ENCODE measurements around the gene REX1BD.

REX1BD gene

GRCh38 chr19:18562086-18562485, 26.5 kb upstream of the REX1BD start:
- Histone ChIP-seq H3K4me2 (ENCODE audit: low read depth, low read length, poor library complexity, severe bottlenecking) (no peak overlapping the region), H2AFZ (ENCODE audit: low read depth, low read length, severe bottlenecking) (no peak overlapping the region), H3K36me3 (ENCODE audit: low read length) (peaks cover 2% of the 10 kb centered on the region; the same call in 1 of the 2 replicates), H3K9ac (ENCODE audit: low read length) (no peak overlapping the region), H3K27ac (ENCODE audit: low read depth, low read length) (no peak overlapping the region), H3K4me3 (ENCODE audit: insufficient read depth, low read length, poor library complexity, severe bottlenecking) (no peak overlapping the region), H3K9me3 (ENCODE audit: insufficient read depth, low read length) (no peaks in the 10 kb centered on the region), H3K79me2 (ENCODE audit: insufficient read depth, low read length) (peaks cover 23% of the 10 kb centered on the region), H4K20me1 (ENCODE audit: low read depth, low read length) (no peaks in the 10 kb centered on the region), H3F3A (ENCODE audit: insufficient read depth) (peaks cover 9% of the 10 kb centered on the region), H3K27me3 (ENCODE audit: low read length) (no peaks in the 10 kb centered on the region), H3K9me2 (replicated peaks; ENCODE audit: insufficient read depth, low read length) (no peaks in the 10 kb centered on the region)
- no peak for TF ChIP-seq CTCF (IDR thresholded peaks at IDR 0.05; ENCODE audit: insufficient read depth, low read length, poor library complexity, severe bottlenecking)
- no peak for TF ChIP-seq EZH2phosphoT487 (conservative IDR thresholded peaks at IDR 0.05; ENCODE audit: low read length)

GRCh38 chr19:18566953-18567352, 21.6 kb upstream of the REX1BD start:
- no peaks in the 10 kb centered on the region for H4K20me1 ChIP-seq (ENCODE audit: low read depth, low read length)
- H3K27me3 ChIP-seq (ENCODE audit: low read length), result no peaks in the 10 kb centered on the region
- H3K27ac ChIP-seq (ENCODE audit: low read depth, low read length), result no peak overlapping the region
- H3K36me3 ChIP-seq (ENCODE audit: low read length), result peaks cover 2% of the 10 kb centered on the region; the same call in 1 of the 2 replicates
- no peak overlapping the region for H2AFZ ChIP-seq (ENCODE audit: low read depth, low read length, severe bottlenecking)
- peaks cover 3% of the 10 kb centered on the region for H3K79me2 ChIP-seq (ENCODE audit: insufficient read depth, low read length)
- no peak overlapping the region for H3K4me3 ChIP-seq (ENCODE audit: insufficient read depth, low read length, poor library complexity, severe bottlenecking)
- H3K9me3 ChIP-seq (ENCODE audit: insufficient read depth, low read length), result no peaks in the 10 kb centered on the region
- TF ChIP-seq EZH2phosphoT487 (conservative IDR thresholded peaks at IDR 0.05; ENCODE audit: low read length), result no peak
- no peak for TF ChIP-seq CTCF (IDR thresholded peaks at IDR 0.05; ENCODE audit: insufficient read depth, low read length, poor library complexity, severe bottlenecking)
- H3F3A ChIP-seq (ENCODE audit: insufficient read depth), result peaks cover 7% of the 10 kb centered on the region; the same call in 1 of the 2 replicates
- no peaks in the 10 kb centered on the region for H3K9me2 ChIP-seq (replicated peaks; ENCODE audit: insufficient read depth, low read length)
- no peak overlapping the region for H3K9ac ChIP-seq (ENCODE audit: low read length)
- H3K4me2 ChIP-seq (ENCODE audit: low read depth, low read length, poor library complexity, severe bottlenecking), result no peak overlapping the region

- TF ChIP-seq EZH2phosphoT487 (conservative IDR thresholded peaks at IDR 0.05; ENCODE audit: low read length) (no peak), CTCF (IDR thresholded peaks at IDR 0.05; ENCODE audit: insufficient read depth, low read length, poor library complexity, severe bottlenecking) (no peak)
- Histone ChIP-seq H3K9ac (ENCODE audit: low read length) (no peak overlapping the region), H3K79me2 (ENCODE audit: insufficient read depth, low read length) (peaks cover 17% of the 10 kb centered on the region), H3K9me2 (replicated peaks; ENCODE audit: insufficient read depth, low read length) (no peaks in the 10 kb centered on the region), H4K20me1 (ENCODE audit: low read depth, low read length) (peaks cover 6% of the 10 kb centered on the region; the same call in 1 of the 2 replicates), H3K27me3 (ENCODE audit: low read length) (no peaks in the 10 kb centered on the region), H3K4me2 (ENCODE audit: low read depth, low read length, poor library complexity, severe bottlenecking) (no peak overlapping the region), H3F3A (ENCODE audit: insufficient read depth) (peaks cover 7% of the 10 kb centered on the region; the same call in 1 of the 2 replicates), H3K4me3 (ENCODE audit: insufficient read depth, low read length, poor library complexity, severe bottlenecking) (no peak overlapping the region), H3K9me3 (ENCODE audit: insufficient read depth, low read length) (no peaks in the 10 kb centered on the region), H3K36me3 (ENCODE audit: low read length) (peaks cover 4% of the 10 kb centered on the region; the same call in 1 of the 2 replicates), H2AFZ (ENCODE audit: low read depth, low read length, severe bottlenecking) (no peak overlapping the region), H3K27ac (ENCODE audit: low read depth, low read length) (no peak overlapping the region)
Observed at GRCh38 chr19:18568367-18568766, 20.2 kb upstream of the REX1BD start.
